ENCODE results near the gene PLCD3.
A peak's percentile ranks its signal among the peaks of the same experiment; 100 is the strongest.

PLCD3 gene

GRCh38 chr17:45149037-45149668, 16.8 kb upstream of the PLCD3 start:
- peak; percentile 66 for DNase-seq

GRCh38 chr17:45148183-45149036, 16.1 kb upstream of the PLCD3 start, which contains the start of gene HEXIM1:
HEXIM1 (plus strand) TSS chr17:45148475; CDS start chr17:45149191, 716 bp downstream.
- peak; percentile 99 for DNase-seq

GRCh38 chr17:45147581-45148182, 15.4 kb upstream of the PLCD3 start:
- peak; percentile 83 for DNase-seq

- peak; percentile 69 for DNase-seq
Measured at GRCh38 chr17:45146890-45147580, 14.7 kb upstream of the PLCD3 start.

- no peak for DNase-seq
Measured at GRCh38 chr17:45146592-45146889, 14.2 kb upstream of the PLCD3 start.

GRCh38 chr17:45146166-45146565, 13.9 kb upstream of the PLCD3 start:
- DNase-seq, result no peak

- DNase-seq, result no peak
Measured at GRCh38 chr17:45145035-45145389, 12.7 kb upstream of the PLCD3 start.

- no peak for DNase-seq
Measured at GRCh38 chr17:45144199-45145034, 12.1 kb upstream of the PLCD3 start.

GRCh38 chr17:45143767-45144198, 11.5 kb upstream of the PLCD3 start:
- no peak for DNase-seq

- no peak for DNase-seq
Measured at GRCh38 chr17:45143094-45143670, 10.9 kb upstream of the PLCD3 start.

GRCh38 chr17:45139533-45139920, 7.2 kb upstream of the PLCD3 start:
- DNase-seq, result no peak

GRCh38 chr17:45138911-45139532, 6.7 kb upstream of the PLCD3 start:
- DNase-seq, result no peak

- DNase-seq, result no peak
Measured at GRCh38 chr17:45137561-45138305, 5.4 kb upstream of the PLCD3 start.

GRCh38 chr17:45136846-45137560, 4.7 kb upstream of the PLCD3 start:
- DNase-seq, result no peak

- DNase-seq, result no peak
Measured at GRCh38 chr17:45135978-45136791, 3.9 kb upstream of the PLCD3 start.

GRCh38 chr17:45135192-45135977, 3.1 kb upstream of the PLCD3 start, which contains the start of gene ACBD4:
ACBD4 (plus strand) TSS chr17:45135687; CDS start chr17:45136145, 458 bp downstream.
- DNase-seq, result peak; percentile 90

- DNase-seq, result peak; percentile 57
Measured at GRCh38 chr17:45132572-45133463, 503 bp upstream of the PLCD3 start.

Data from NCI-H1092 (cell line).